Measurements from ENCODE around the gene PSMC3IP. TPM values are rescaled to one million over a fixed set of nuclear protein-coding genes. Genes with fewer than 3 reads are reported as not detected.
"Not testable (repeated sequence)": the region's sequence is repeated elsewhere in the genome, so short reads cannot be mapped to it uniquely, and the experiment has no call there.

The PSMC3IP gene
- total and polyA plus RNA-seq, 9 donors = 5.4 to 13.5 (median 11.8) TPM

DNA sequence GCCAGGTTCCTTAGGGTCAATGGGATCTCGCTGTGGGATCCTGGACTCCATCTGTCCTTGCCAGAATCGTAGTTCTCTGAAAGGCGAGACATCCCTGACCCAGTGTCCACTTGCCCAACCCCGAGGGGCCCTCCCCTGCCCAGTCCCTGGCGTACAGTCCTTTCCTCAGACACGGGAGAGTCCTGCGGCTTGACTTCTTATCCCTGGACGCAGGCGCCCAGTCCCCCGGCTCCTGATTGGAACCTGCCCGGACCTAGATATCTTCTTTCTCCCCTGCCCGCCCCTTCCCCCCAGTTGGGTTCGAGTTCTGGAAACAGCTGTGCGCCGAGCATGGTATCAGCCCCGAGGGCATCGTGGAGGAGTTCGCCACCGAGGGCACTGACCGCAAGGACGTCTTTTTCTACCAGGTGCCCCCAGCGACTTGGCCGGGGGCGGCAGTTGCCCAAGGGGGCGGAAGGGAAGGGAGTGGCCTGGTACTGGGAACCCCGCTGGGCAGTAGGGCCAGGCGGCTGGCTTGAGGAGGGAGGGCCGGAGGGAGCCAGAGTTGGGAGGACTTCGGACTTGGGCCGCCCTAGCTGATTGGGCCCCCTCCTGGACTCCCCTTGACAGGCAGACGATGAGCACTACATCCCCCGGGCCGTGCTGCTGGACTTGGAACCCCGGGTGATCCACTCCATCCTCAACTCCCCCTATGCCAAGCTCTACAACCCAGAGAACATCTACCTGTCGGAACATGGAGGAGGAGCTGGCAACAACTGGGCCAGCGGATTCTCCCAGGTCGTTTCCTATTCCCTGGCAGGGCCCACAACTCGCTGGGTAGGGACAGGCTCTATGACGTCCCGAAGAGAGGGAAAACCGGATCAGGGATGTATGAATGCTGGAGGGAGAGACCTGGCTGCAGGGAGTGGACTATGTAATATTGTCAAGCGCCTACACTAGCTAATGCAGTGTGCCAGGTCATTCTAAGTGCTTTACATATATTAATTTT lies 32.6 kb upstream of the PSMC3IP start:
- peaks cover 14% of the 10 kb centered on the region for H3K4me1 ChIP-seq (ENCODE audit: control insufficient read depth, insufficient read depth, low read length)
- not testable (repeated sequence) for DNase-seq
- WGBS (ENCODE audit: insufficient coverage) = 14% methylated on average over 21 of the region's 42 CpGs

DNA sequence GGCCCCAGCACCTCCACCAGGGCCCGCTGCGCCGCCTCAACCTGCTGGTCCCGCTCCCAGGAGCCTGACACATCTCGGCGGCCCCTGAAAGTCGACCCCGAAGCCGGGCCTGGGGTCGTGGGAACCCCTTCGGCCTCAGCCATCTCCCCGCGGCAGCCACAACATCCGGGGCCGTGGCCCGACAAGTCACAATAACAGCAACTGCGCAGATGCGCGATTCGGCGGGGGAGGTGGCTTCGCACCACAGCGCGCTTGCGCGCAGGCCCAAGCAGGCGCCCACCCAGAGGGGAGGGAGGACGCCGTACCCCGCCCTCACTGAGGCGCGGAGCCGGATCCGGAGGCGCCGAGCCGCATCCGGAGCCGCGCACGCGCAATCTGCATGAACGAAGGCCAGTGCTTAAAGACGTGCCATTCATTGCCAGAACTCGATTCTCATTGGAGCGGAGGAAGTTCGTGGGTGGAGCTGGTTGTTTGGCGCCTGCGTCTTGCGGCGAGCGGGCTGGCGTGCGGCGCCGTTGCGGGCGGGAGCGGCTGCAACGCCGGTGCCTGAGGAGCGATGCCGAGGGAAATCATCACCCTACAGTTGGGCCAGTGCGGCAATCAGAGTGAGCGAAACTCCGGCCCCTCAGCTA lies 31.8 kb upstream of the PSMC3IP start, which contains the start of the genes RETREG3 and TUBG1:
Gene RETREG3 (minus strand): TSS at position 193 of the 632 bp plus-strand sequence. CDS start 50 bp downstream, at position 143.
Gene TUBG1 (plus strand): TSS at position 502 of the 632 bp plus-strand sequence. CDS start 55 bp downstream, at position 557.
- 0% methylated on average over 64 of the region's 66 CpGs for WGBS (ENCODE audit: insufficient coverage)
- H3K27ac ChIP-seq (ENCODE audit: low read length) = peak within 1 kb of the TSS; percentile 93
- peaks cover 26% of the 10 kb centered on the region for H3K36me3 ChIP-seq (ENCODE audit: control insufficient read depth, insufficient read depth, low read length)
- H3K4me3 ChIP-seq (ENCODE audit: low read length) = peak within 1 kb of the TSS; percentile 89
- DNase-seq = peak; percentile 100
- no peaks in the 10 kb centered on the region for H3K9me3 ChIP-seq (replicated peaks; ENCODE audit: control insufficient read depth, low read depth, low read length)
- H3K4me1 ChIP-seq (ENCODE audit: control insufficient read depth, insufficient read depth, low read length) = peaks cover 14% of the 10 kb centered on the region
- no peaks in the 10 kb centered on the region for H3K27me3 ChIP-seq (ENCODE audit: control insufficient read depth, insufficient read depth, low read length)

More for the DNA sequence above, 32.6 kb upstream of the PSMC3IP start:
- Histone ChIP-seq H3K36me3 (ENCODE audit: control insufficient read depth, insufficient read depth, low read length) (peaks cover 34% of the 10 kb centered on the region), H3K4me3 (ENCODE audit: low read length) (peak overlapping the region; percentile 85), H3K27ac (ENCODE audit: low read length) (peak overlapping the region; percentile 86)
- not testable (repeated sequence) for H3K9me3 ChIP-seq (replicated peaks; ENCODE audit: control insufficient read depth, low read depth, low read length); H3K27me3 ChIP-seq (ENCODE audit: control insufficient read depth, insufficient read depth, low read length)

DNA sequence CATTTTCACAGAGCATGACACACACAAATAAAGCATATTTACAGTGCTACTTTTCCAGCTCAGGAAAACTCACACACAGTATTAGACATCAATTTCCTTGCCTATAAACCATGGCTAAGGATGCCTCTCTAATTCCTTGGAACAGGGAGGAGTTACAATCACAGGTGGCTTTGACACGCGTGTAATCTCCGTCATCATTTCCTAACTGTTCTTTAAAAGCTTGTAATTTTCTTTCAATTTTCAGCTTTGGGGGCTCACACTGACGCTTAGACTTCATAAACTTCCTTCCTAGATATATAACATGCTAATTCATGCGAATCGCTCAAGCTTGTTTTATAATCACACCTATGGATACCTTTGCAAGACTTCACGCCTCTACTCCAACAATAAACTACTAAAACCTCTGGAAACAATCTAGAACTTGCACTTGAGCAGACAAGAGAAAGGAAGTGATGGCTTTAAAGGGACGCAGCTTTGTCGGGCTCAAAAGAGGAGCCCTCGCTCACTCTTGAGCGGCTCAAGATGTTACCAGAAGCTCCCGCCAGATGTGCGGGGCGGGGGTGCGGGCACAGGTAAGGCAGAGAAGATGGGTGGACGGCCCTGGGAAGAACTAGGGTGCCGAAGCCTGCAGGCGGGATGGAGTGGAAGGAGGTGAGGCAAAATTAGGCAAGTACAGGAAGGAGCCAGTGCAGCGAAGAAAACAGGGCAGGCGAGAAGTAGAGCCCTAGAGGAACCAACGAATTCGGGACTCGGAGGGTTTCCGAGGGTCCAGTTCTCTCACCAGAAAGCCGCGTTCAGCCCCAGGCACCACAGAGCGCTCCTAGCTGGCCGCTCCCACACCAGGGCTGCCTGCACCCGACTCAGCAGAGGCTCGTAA lies 31.0 kb upstream of the PSMC3IP start:
- H3K4me1 ChIP-seq (ENCODE audit: control insufficient read depth, insufficient read depth, low read length) = peaks cover 14% of the 10 kb centered on the region
- H3K4me3 ChIP-seq (ENCODE audit: low read length) = peak overlapping the region; percentile 89
- no peaks in the 10 kb centered on the region for H3K27me3 ChIP-seq (ENCODE audit: control insufficient read depth, insufficient read depth, low read length)
- peak; percentile 15 for DNase-seq
- 1% methylated on average over 26 of the region's 30 CpGs for WGBS (ENCODE audit: insufficient coverage)
- no peaks in the 10 kb centered on the region for H3K9me3 ChIP-seq (replicated peaks; ENCODE audit: control insufficient read depth, low read depth, low read length)
- H3K36me3 ChIP-seq (ENCODE audit: control insufficient read depth, insufficient read depth, low read length) = peaks cover 19% of the 10 kb centered on the region
- H3K27ac ChIP-seq (ENCODE audit: low read length) = peak overlapping the region; percentile 93

DNA sequence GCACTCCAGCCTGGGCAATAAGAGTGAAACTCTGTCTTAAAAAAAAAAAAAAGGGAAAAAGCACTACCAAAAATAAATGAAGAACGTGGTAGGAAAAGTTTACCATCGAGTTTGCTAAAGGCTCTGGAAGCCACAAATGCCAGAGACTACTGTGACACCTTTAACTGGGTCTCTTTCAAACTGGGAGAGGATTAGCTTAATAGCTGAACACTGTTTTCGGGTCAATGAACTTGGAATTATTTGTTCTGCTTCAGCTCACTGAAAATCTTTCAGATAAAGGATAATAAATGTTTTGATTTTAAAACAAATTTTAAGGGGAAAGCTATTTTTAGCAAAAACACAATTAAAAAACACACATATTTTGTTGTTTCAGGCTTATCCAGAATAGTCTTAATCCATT lies 30.2 kb upstream of the PSMC3IP start:
- no peaks in the 10 kb centered on the region for H3K27me3 ChIP-seq (ENCODE audit: control insufficient read depth, insufficient read depth, low read length)

DNA sequence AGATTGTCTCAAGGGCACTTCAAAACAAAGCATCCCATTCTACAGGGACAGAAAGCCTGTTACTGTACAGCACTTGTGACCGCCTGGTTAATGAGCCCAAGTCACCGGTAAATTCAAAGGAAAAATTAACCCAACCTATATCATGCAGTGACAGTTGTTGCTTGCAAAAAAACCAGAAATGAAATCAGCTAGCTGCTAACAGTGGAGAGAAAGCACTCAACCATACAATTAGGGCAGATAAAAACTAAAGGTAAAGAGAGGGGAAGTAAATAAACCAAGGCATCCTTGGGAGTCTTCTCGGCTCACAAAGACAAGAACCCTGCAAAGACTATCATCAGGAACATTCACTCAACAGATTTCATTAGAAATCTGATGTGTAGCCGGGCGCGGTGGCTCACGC lies 25.8 kb upstream of the PSMC3IP start:
- Histone ChIP-seq H3K9me3 (replicated peaks; ENCODE audit: control insufficient read depth, low read depth, low read length) (no peaks in the 10 kb centered on the region), H3K4me3 (ENCODE audit: low read length) (no peak overlapping the region), H3K27ac (ENCODE audit: low read length) (no peak overlapping the region), H3K36me3 (ENCODE audit: control insufficient read depth, insufficient read depth, low read length) (peaks cover 10% of the 10 kb centered on the region), H3K27me3 (ENCODE audit: control insufficient read depth, insufficient read depth, low read length) (no peaks in the 10 kb centered on the region), H3K4me1 (ENCODE audit: control insufficient read depth, insufficient read depth, low read length) (peaks cover 7% of the 10 kb centered on the region)
- no peak for DNase-seq
- WGBS (ENCODE audit: insufficient coverage) = no CpG with 5 or more reads among the region's 7 CpGs

More for the DNA sequence above, 30.2 kb upstream of the PSMC3IP start:
- DNase-seq = no peak
- H3K4me3 ChIP-seq (ENCODE audit: low read length) = no peak overlapping the region
- WGBS (ENCODE audit: insufficient coverage) = 60% methylated on average over 1 of the region's 3 CpGs
- no peak overlapping the region for H3K27ac ChIP-seq (ENCODE audit: low read length)
- H3K9me3 ChIP-seq (replicated peaks; ENCODE audit: control insufficient read depth, low read depth, low read length) = no peaks in the 10 kb centered on the region
- H3K36me3 ChIP-seq (ENCODE audit: control insufficient read depth, insufficient read depth, low read length) = peaks cover 11% of the 10 kb centered on the region
- peaks cover 14% of the 10 kb centered on the region for H3K4me1 ChIP-seq (ENCODE audit: control insufficient read depth, insufficient read depth, low read length)

DNA sequence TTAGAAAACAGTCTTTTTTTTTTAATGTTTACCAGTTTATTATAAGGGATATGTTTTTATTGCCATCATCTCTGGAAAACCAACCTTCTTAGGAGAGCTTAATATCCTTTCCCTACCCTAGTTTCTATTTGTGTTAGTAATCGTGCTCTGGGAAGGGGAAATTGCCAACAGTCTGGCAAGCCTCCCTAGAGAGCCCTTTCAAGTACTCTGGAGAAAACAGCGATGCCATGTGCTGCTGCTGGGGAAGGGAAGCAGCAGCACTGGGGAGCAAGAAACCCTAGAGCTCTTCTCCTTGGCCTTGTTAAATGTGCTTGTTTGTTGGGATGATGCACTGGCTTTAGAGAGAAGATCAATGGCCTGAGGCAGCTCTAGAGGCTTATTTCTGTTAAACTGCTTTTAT lies 21.4 kb upstream of the PSMC3IP start:
- no peak overlapping the region for H3K4me3 ChIP-seq (ENCODE audit: low read length)
- DNase-seq = no peak
- H3K27ac ChIP-seq (ENCODE audit: low read length) = no peak overlapping the region
- WGBS (ENCODE audit: insufficient coverage) = 100% methylated on average over 1 of the region's 2 CpGs
- no peaks in the 10 kb centered on the region for H3K4me1 ChIP-seq (ENCODE audit: control insufficient read depth, insufficient read depth, low read length)
- no peaks in the 10 kb centered on the region for H3K9me3 ChIP-seq (replicated peaks; ENCODE audit: control insufficient read depth, low read depth, low read length)
- H3K27me3 ChIP-seq (ENCODE audit: control insufficient read depth, insufficient read depth, low read length) = no peaks in the 10 kb centered on the region
- H3K36me3 ChIP-seq (ENCODE audit: control insufficient read depth, insufficient read depth, low read length) = peaks cover 15% of the 10 kb centered on the region

DNA sequence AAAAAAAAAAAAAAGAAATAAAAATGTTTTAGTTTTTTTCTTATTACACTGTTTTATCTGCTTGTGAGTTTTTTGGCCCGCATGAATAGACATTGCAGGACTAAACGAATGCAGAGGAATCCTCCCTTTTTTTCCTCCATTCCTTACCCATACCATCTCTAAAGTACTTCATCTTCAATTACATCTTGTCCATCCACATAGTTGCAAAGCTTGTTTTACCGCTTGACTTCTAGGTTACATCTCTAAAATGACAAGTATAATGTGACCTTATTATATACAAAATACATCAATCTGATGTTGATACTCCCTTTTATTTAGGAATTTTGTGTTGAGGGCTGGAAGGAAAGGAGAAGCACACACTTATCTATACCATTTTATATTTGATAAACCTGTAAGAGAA lies 18.9 kb upstream of the PSMC3IP start:
- no peaks in the 10 kb centered on the region for H3K4me1 ChIP-seq (ENCODE audit: control insufficient read depth, insufficient read depth, low read length)

DNA sequence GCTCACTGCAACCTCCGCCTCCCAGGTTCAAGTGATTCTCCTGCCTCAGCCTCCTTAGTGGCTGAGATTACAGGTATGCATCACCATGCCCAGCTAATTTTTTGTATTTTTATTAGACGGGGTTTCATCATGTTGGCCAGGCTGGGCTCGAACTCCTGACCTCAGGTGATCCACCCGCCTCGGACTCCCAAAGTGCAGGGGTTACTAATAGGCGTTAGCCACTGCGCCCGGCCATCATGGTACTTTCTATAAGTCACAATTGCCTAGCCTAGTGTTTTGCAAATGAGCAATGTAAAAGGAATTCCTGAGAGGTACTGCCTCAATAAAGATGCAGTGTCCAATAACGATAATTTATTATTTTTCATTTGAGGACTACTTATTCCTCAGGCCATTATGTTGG lies 13.9 kb upstream of the PSMC3IP start:
- Histone ChIP-seq H3K4me1 (ENCODE audit: control insufficient read depth, insufficient read depth, low read length) (no peaks in the 10 kb centered on the region), H3K4me3 (ENCODE audit: low read length) (no peak overlapping the region), H3K27me3 (ENCODE audit: control insufficient read depth, insufficient read depth, low read length) (no peaks in the 10 kb centered on the region), H3K9me3 (replicated peaks; ENCODE audit: control insufficient read depth, low read depth, low read length) (no peaks in the 10 kb centered on the region), H3K27ac (ENCODE audit: low read length) (no peak overlapping the region), H3K36me3 (ENCODE audit: control insufficient read depth, insufficient read depth, low read length) (peaks cover 47% of the 10 kb centered on the region)
- WGBS (ENCODE audit: insufficient coverage) = 92% methylated on average over 7 of the region's 9 CpGs
- DNase-seq = no peak

More for the DNA sequence above, 18.9 kb upstream of the PSMC3IP start:
- Histone ChIP-seq H3K27me3 (ENCODE audit: control insufficient read depth, insufficient read depth, low read length) (no peaks in the 10 kb centered on the region), H3K27ac (ENCODE audit: low read length) (no peak overlapping the region), H3K9me3 (replicated peaks; ENCODE audit: control insufficient read depth, low read depth, low read length) (no peaks in the 10 kb centered on the region), H3K36me3 (ENCODE audit: control insufficient read depth, insufficient read depth, low read length) (peaks cover 21% of the 10 kb centered on the region), H3K4me3 (ENCODE audit: low read length) (no peak overlapping the region)
- no peak for DNase-seq
- WGBS (ENCODE audit: insufficient coverage) = no CpG with 5 or more reads among the region's 3 CpGs

DNA sequence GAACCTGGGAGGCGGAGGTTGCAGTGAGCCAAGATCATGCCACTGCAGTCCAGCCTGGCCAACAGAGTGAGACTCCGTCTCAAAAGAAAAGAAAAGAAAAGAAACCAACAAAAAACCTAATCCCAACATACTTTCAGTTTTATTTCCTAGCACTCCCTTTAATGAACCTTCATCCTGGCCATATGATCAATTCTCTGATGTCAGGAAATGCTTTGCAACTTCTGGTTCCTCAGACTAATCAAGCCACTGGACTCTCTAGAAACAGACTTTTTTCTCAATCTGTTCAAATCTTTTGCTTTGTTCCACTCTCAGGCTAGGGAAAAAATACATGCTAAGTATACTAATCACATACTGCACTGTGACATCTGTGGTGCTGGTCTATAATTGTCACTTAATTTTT lies 13.4 kb upstream of the PSMC3IP start:
- H3K36me3 ChIP-seq (ENCODE audit: control insufficient read depth, insufficient read depth, low read length) = peaks cover 49% of the 10 kb centered on the region
- H3K9me3 ChIP-seq (replicated peaks; ENCODE audit: control insufficient read depth, low read depth, low read length) = no peaks in the 10 kb centered on the region
- no peaks in the 10 kb centered on the region for H3K27me3 ChIP-seq (ENCODE audit: control insufficient read depth, insufficient read depth, low read length)
- no peak overlapping the region for H3K27ac ChIP-seq (ENCODE audit: low read length)
- no peak overlapping the region for H3K4me3 ChIP-seq (ENCODE audit: low read length)
- H3K4me1 ChIP-seq (ENCODE audit: control insufficient read depth, insufficient read depth, low read length) = no peaks in the 10 kb centered on the region
- DNase-seq = no peak
- WGBS (ENCODE audit: insufficient coverage) = 100% methylated on average over 2 of the region's 2 CpGs
